HEK293 (cell line): ENCODE measurements around the gene DAAM1.

Experiments
- CTCF ChIA-PET: fragments of 350-600 bp; formaldehyde crosslinking; extraction: SDS; loops from one replicate; lab custom pipeline; 2021; ENCODE audit warnings: antibody characterized with exemption; lab: Yijun Ruan, JAX
- POLR2A ChIA-PET: fragments of 300-600 bp; formaldehyde crosslinking; extraction: SDS; loops from one replicate; lab custom pipeline; 2020; ENCODE audit warnings: antibody characterized with exemption, inconsistent platforms; lab: Yijun Ruan, JAX
- H3K27ac ChIP-seq: fragments of 200-500 bp; sonication (Bioruptor generic); 2 replicates; pipeline ENCODE4 v1.5.1; 2014; ENCODE audit warnings: low read depth, low read length, control low read depth, inconsistent platforms; ENCODE audit errors: extremely low read depth
- H3K36me3 ChIP-seq, 2 experiments: fragments of 200-500 bp in 1 of 2; sonication (Bioruptor generic) in 1 of 2; 1 replicate in 1 of 2; 2 replicates in 1 of 2; pipeline ENCODE4 v1.5.1; 2014 to 2017; ENCODE audit warnings: inconsistent platforms in 2 of 2, low read length in 2 of 2; ENCODE audit not compliant: control insufficient read depth in 2 of 2, insufficient read depth in 1 of 2
- H3K4me1 ChIP-seq: fragments of 200-500 bp; sonication (Bioruptor generic); 2 replicates; pipeline ENCODE4 v1.5.1; 2014; ENCODE audit warnings: mild to moderate bottlenecking, low read length, inconsistent platforms; ENCODE audit not compliant: control insufficient read depth, insufficient read depth
- H3K4me3 ChIP-seq: 2 replicates; pipeline ENCODE4 v1.5.1; 2011; ENCODE audit warnings: low read depth, mild to moderate bottlenecking, control low read depth, low read length, moderate library complexity
- H3K9me3 ChIP-seq: fragments of 200-500 bp; sonication (Bioruptor generic); 2 replicates; pipeline ENCODE4 v1.5.1; 2014; ENCODE audit warnings: low read depth, low read length, inconsistent platforms; ENCODE audit not compliant: control insufficient read depth, insufficient read depth
- EGR2 ChIP-seq: fragments of 450-650 bp; formaldehyde crosslinking; IDR thresholded peaks from 2 replicates; pipeline ENCODE4 v1.5.1; 2016; ENCODE audit warnings: low read depth, missing biosample characterization, missing genetic modification characterization
- GLI2 ChIP-seq: fragments of 450-650 bp; formaldehyde crosslinking; IDR thresholded peaks from 2 replicates; pipeline ENCODE4; 2017; ENCODE audit warnings: missing biosample characterization, missing genetic modification characterization, low read depth, borderline replicate concordance
- HOXA7 ChIP-seq: sonication (generic); formaldehyde crosslinking; IDR thresholded peaks from 2 replicates; pipeline ENCODE4 v1.8.1; 2022; ENCODE audit warnings: missing genetic modification reagents, borderline replicate concordance
- KLF1 ChIP-seq: fragments of 450-650 bp; formaldehyde crosslinking; IDR thresholded peaks from 2 replicates; pipeline ENCODE4 v1.5.1; 2016; ENCODE audit warnings: missing biosample characterization, missing genetic modification characterization
- MZF1 ChIP-seq: fragments of 450-650 bp; formaldehyde crosslinking; IDR thresholded peaks from 2 replicates; pipeline ENCODE4 v1.5.1; 2017; ENCODE audit warnings: missing biosample characterization, missing genetic modification characterization, borderline replicate concordance
- RBAK ChIP-seq: fragments of 450-650 bp; formaldehyde crosslinking; IDR thresholded peaks from 2 replicates; pipeline ENCODE4 v1.5.1; 2016; ENCODE audit warnings: missing biosample characterization, missing genetic modification characterization
- SALL2 ChIP-seq: fragments of 450-650 bp; formaldehyde crosslinking; IDR thresholded peaks from 2 replicates; pipeline ENCODE4 v1.5.0; 2017; ENCODE audit warnings: missing biosample characterization, mild to moderate bottlenecking, missing genetic modification characterization, borderline replicate concordance
- ZBTB17 ChIP-seq: fragments of 450-650 bp; formaldehyde crosslinking; IDR thresholded peaks from 2 replicates; pipeline ENCODE4 v1.5.1; 2016; ENCODE audit warnings: missing biosample characterization, missing genetic modification characterization
- ZBTB8A ChIP-seq: fragments of 450-650 bp; formaldehyde crosslinking; IDR thresholded peaks from 2 replicates; pipeline ENCODE4 v1.5.1; 2016; ENCODE audit warnings: missing biosample characterization, missing genetic modification characterization
- ZNF174 ChIP-seq: fragments of 450-650 bp; formaldehyde crosslinking; IDR thresholded peaks from 2 replicates; pipeline ENCODE4 v1.5.0; 2017; ENCODE audit warnings: missing biosample characterization, mild to moderate bottlenecking, missing genetic modification characterization
- ZNF350 ChIP-seq: fragments of 450-650 bp; formaldehyde crosslinking; IDR thresholded peaks from 2 replicates; pipeline ENCODE4 v1.5.0; 2017; ENCODE audit warnings: missing biosample characterization, mild to moderate bottlenecking, missing genetic modification characterization
- ZNF416 ChIP-seq: fragments of 450-650 bp; formaldehyde crosslinking; IDR thresholded peaks from 2 replicates; pipeline ENCODE4 v1.5.1; 2016; ENCODE audit warnings: missing biosample characterization, missing genetic modification characterization
- ZNF426 ChIP-seq: fragments of 450-650 bp; formaldehyde crosslinking; IDR thresholded peaks from 2 replicates; pipeline ENCODE4 v1.5.1; 2017; ENCODE audit warnings: missing biosample characterization, missing genetic modification characterization, mild to moderate bottlenecking, inconsistent platforms, moderate library complexity
- ZNF473 ChIP-seq: fragments of 450-650 bp; formaldehyde crosslinking; IDR thresholded peaks from 2 replicates; pipeline ENCODE4 v1.5.1; 2017; ENCODE audit warnings: missing biosample characterization, missing genetic modification characterization
- ZNF623 ChIP-seq: fragments of 450-650 bp; formaldehyde crosslinking; IDR thresholded peaks from 2 replicates; pipeline ENCODE4 v1.5.1; 2016; ENCODE audit warnings: missing biosample characterization, missing genetic modification characterization
- ZNF747 ChIP-seq: fragments of 450-650 bp; formaldehyde crosslinking; IDR thresholded peaks from 2 replicates; pipeline ENCODE4 v1.5.1; 2016; ENCODE audit warnings: missing biosample characterization, missing genetic modification characterization
- ZNF792 ChIP-seq: fragments of 450-650 bp; formaldehyde crosslinking; IDR thresholded peaks from 2 replicates; pipeline ENCODE4 v1.5.1; 2016; ENCODE audit warnings: missing biosample characterization, missing genetic modification characterization
- TF ChIP-seq, protein P1 (sequence below): fragments of 450-650 bp; formaldehyde crosslinking; conservative IDR thresholded peaks from 2 replicates; pipeline ENCODE4 v1.5.1; 2016; ENCODE audit warnings: low read depth, missing biosample characterization, missing genetic modification characterization
- TF ChIP-seq, protein P2 (sequence below): fragments of 450-650 bp; formaldehyde crosslinking; IDR thresholded peaks from 2 replicates; pipeline ENCODE4 v1.5.0; 2017; ENCODE audit warnings: missing biosample characterization, missing genetic modification characterization, borderline replicate concordance
- TF ChIP-seq, protein P3 (sequence below): fragments of 450-650 bp; formaldehyde crosslinking; IDR thresholded peaks from 2 replicates; pipeline ENCODE4 v1.5.1; 2016; ENCODE audit warnings: missing biosample characterization, missing genetic modification characterization
- TF ChIP-seq, protein P4 (sequence below): fragments of 450-650 bp; formaldehyde crosslinking; IDR thresholded peaks from 2 replicates; pipeline ENCODE4 v1.5.1; 2017; ENCODE audit warnings: missing biosample characterization, missing genetic modification characterization
- TF ChIP-seq, protein P5 (sequence below): fragments of 450-650 bp; formaldehyde crosslinking; IDR thresholded peaks from 2 replicates; pipeline ENCODE4 v1.5.1; 2017; ENCODE audit warnings: missing biosample characterization, missing genetic modification characterization

Gene DAAM1

DNA sequence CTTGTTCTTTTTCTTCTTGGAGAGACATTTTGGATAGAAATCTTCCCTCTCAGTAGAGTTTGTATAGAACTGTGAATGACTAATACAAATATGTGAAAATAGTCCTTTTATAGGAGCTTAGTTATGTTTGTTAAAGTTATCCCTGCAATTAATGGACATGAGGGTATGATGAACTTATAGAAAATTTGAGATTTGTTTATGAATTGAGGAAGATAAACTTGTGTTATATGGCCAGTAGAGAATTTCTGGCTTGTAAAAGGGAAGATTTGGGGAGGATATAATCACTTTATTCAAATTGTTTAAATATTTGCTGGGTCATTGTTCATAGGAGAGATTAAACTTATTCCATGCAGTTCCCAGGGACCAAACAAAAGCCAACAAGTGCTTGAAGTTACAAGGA is 119.6 kb downstream of the DAAM1 start:
- Histone ChIP-seq H3K4me3 (no peak overlapping the region), H3K4me1 (peaks cover 24% of the 10 kb centered on the region), H3K9me3 (no peaks in the 10 kb centered on the region), H3K36me3 (no peaks in the 10 kb centered on the region), H3K27ac (no peak overlapping the region)
- ChIA-PET CTCF (no interaction called here), POLR2A (no interaction called here)
- TF ChIP-seq RBAK (tag by site-specific recombination) (no peak), HOXA7 (CRISPR knock-in tag) (no peak), ZNF174 (tag by site-specific recombination) (no peak), SALL2 (tag by site-specific recombination) (no peak), ZNF426 (tag by site-specific recombination) (no peak), ZNF747 (tag by site-specific recombination) (no peak), GLI2 (tag by site-specific recombination) (no peak), KLF1 (no peak), EGR2 (tag by site-specific recombination) (no peak), ZNF623 (tag by site-specific recombination) (no peak), ZNF416 (tag by site-specific recombination) (no peak), ZNF350 (tag by site-specific recombination) (no peak), MZF1 (tag by site-specific recombination) (no peak), ZBTB8A (no peak)
- TF ChIP-seq, protein P1, sequence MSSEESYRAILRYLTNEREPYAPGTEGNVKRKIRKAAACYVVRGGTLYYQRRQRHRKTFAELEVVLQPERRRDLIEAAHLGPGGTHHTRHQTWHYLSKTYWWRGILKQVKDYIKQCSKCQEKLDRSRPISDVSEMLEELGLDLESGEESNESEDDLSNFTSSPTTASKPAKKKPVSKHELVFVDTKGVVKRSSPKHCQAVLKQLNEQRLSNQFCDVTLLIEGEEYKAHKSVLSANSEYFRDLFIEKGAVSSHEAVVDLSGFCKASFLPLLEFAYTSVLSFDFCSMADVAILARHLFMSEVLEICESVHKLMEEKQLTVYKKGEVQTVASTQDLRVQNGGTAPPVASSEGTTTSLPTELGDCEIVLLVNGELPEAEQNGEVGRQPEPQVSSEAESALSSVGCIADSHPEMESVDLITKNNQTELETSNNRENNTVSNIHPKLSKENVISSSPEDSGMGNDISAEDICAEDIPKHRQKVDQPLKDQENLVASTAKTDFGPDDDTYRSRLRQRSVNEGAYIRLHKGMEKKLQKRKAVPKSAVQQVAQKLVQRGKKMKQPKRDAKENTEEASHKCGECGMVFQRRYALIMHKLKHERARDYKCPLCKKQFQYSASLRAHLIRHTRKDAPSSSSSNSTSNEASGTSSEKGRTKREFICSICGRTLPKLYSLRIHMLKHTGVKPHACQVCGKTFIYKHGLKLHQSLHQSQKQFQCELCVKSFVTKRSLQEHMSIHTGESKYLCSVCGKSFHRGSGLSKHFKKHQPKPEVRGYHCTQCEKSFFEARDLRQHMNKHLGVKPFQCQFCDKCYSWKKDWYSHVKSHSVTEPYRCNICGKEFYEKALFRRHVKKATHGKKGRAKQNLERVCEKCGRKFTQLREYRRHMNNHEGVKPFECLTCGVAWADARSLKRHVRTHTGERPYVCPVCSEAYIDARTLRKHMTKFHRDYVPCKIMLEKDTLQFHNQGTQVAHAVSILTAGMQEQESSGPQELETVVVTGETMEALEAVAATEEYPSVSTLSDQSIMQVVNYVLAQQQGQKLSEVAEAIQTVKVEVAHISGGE, result no peak
- TF ChIP-seq, protein P2, sequence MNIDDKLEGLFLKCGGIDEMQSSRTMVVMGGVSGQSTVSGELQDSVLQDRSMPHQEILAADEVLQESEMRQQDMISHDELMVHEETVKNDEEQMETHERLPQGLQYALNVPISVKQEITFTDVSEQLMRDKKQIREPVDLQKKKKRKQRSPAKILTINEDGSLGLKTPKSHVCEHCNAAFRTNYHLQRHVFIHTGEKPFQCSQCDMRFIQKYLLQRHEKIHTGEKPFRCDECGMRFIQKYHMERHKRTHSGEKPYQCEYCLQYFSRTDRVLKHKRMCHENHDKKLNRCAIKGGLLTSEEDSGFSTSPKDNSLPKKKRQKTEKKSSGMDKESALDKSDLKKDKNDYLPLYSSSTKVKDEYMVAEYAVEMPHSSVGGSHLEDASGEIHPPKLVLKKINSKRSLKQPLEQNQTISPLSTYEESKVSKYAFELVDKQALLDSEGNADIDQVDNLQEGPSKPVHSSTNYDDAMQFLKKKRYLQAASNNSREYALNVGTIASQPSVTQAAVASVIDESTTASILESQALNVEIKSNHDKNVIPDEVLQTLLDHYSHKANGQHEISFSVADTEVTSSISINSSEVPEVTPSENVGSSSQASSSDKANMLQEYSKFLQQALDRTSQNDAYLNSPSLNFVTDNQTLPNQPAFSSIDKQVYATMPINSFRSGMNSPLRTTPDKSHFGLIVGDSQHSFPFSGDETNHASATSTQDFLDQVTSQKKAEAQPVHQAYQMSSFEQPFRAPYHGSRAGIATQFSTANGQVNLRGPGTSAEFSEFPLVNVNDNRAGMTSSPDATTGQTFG, result no peak

DNA sequence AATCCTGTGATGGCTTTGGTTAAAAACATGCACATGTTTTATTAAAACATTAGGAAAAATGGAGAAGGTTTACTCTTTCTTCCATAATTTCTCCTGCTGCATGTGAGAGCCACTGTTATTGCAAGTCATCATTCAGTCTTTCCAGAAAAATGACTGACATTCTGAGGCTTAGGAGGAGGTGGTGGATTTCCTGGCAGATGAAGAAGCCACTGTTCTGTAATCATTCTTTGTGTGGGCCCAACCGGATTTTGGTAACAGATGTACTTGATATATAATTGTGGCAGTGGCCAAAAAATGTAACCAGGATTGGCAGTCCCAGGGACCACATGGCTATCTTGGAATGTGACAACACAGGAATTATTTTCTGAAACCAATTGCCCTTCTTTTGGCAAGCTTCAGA is 120.2 kb downstream of the DAAM1 start:
- POLR2A ChIA-PET, result no interaction called here
- peaks cover 24% of the 10 kb centered on the region for H3K4me1 ChIP-seq
- H3K27ac ChIP-seq, result no peak overlapping the region
- TF ChIP-seq, protein P3, sequence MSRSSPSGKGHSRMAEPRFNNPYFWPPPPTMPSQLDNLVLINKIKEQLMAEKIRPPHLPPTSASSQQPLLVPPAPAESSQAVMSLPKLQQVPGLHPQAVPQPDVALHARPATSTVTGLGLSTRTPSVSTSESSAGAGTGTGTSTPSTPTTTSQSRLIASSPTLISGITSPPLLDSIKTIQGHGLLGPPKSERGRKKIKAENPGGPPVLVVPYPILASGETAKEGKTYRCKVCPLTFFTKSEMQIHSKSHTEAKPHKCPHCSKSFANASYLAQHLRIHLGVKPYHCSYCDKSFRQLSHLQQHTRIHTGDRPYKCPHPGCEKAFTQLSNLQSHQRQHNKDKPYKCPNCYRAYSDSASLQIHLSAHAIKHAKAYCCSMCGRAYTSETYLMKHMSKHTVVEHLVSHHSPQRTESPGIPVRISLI (tag by site-specific recombination), result no peak
- TF ChIP-seq, protein P4, sequence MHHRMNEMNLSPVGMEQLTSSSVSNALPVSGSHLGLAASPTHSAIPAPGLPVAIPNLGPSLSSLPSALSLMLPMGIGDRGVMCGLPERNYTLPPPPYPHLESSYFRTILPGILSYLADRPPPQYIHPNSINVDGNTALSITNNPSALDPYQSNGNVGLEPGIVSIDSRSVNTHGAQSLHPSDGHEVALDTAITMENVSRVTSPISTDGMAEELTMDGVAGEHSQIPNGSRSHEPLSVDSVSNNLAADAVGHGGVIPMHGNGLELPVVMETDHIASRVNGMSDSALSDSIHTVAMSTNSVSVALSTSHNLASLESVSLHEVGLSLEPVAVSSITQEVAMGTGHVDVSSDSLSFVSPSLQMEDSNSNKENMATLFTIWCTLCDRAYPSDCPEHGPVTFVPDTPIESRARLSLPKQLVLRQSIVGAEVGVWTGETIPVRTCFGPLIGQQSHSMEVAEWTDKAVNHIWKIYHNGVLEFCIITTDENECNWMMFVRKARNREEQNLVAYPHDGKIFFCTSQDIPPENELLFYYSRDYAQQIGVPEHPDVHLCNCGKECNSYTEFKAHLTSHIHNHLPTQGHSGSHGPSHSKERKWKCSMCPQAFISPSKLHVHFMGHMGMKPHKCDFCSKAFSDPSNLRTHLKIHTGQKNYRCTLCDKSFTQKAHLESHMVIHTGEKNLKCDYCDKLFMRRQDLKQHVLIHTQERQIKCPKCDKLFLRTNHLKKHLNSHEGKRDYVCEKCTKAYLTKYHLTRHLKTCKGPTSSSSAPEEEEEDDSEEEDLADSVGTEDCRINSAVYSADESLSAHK (tag by site-specific recombination), result no peak
- TF ChIP-seq ZNF473 (tag by site-specific recombination) (no peak), ZNF792 (tag by site-specific recombination) (no peak), ZBTB17 (tag by site-specific recombination) (no peak)
- TF ChIP-seq, protein P5, sequence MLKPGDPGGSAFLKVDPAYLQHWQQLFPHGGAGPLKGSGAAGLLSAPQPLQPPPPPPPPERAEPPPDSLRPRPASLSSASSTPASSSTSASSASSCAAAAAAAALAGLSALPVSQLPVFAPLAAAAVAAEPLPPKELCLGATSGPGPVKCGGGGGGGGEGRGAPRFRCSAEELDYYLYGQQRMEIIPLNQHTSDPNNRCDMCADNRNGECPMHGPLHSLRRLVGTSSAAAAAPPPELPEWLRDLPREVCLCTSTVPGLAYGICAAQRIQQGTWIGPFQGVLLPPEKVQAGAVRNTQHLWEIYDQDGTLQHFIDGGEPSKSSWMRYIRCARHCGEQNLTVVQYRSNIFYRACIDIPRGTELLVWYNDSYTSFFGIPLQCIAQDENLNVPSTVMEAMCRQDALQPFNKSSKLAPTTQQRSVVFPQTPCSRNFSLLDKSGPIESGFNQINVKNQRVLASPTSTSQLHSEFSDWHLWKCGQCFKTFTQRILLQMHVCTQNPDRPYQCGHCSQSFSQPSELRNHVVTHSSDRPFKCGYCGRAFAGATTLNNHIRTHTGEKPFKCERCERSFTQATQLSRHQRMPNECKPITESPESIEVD (tag by site-specific recombination), result no peak
- TF ChIP-seq, protein P1, result no peak

More for the DNA sequence above, 120.2 kb downstream of the DAAM1 start:
- H3K4me3 ChIP-seq, result no peak overlapping the region
- H3K36me3 ChIP-seq, result no peaks in the 10 kb centered on the region
- CTCF ChIA-PET, result no interaction called here
- H3K9me3 ChIP-seq, result no peaks in the 10 kb centered on the region
